Esophagus muscularis mucosa (tissue), 4 donors: Measurements from ENCODE around the gene SLC28A1. TPM values are rescaled to one million over a fixed set of nuclear protein-coding genes. Genes with fewer than 3 reads are reported as not detected.

Source experiments
- DNase-seq: peaks from one replicate; pipeline ENCODE4 v3.0.0-alpha.2; 2017; ENCODE audit errors: extremely low spot score
- H3K27ac ChIP-seq, 4 donors: fragments of 200-600 bp; sonication (generic); replicated peaks in 1 of 4; 1 replicate in 3 of 4; 2 replicates in 1 of 4; pipeline ENCODE4 v1.5.1; 2016 to 2019; ENCODE audit warnings: mild to moderate bottlenecking in 1 of 4
- H3K27me3 ChIP-seq, 4 donors: fragments of 200-600 bp; sonication (generic); one replicate each; pipeline versions ENCODE4 v1.5.1 to v1.6.0; 2016 to 2019
- H3K36me3 ChIP-seq, 4 donors: fragments of 200-600 bp; sonication (generic); one replicate each; pipeline ENCODE4 v1.5.1; 2016 to 2019
- H3K4me1 ChIP-seq, 4 donors: fragments of 200-600 bp; sonication (generic); one replicate each; pipeline ENCODE4 v1.5.1; 2016 to 2019
- H3K4me3 ChIP-seq, 4 donors: fragments of 200-600 bp; sonication (generic); 1 replicate in 2 of 4; 2 replicates in 2 of 4; pipeline ENCODE4 v1.5.1; 2016 to 2019; ENCODE audit warnings: mild to moderate bottlenecking in 4 of 4, moderate library complexity in 1 of 4
- H3K9me3 ChIP-seq, 4 donors: fragments of 200-600 bp; sonication (generic); 1 replicate in 3 of 4; 2 replicates in 1 of 4; pipeline ENCODE4 v1.5.1; 2016 to 2019
- CTCF ChIP-seq, 3 experiments: fragments of 200-600 bp in 2 of 3; fragments of 450-650 bp in 1 of 3; sonication (generic) in 2 of 3; IDR thresholded peaks; one replicate each; pipeline ENCODE4 v1.5.1; 2017 to 2019; ENCODE audit warnings: antibody characterized with exemption in 3 of 3, mild to moderate bottlenecking in 2 of 3, moderate library complexity in 1 of 3
- EP300 ChIP-seq: sonication (generic); formaldehyde crosslinking; IDR thresholded peaks from one replicate; pipeline ENCODE4 v1.6.1; 2017; ENCODE audit warnings: antibody characterized with exemption
- POLR2A ChIP-seq: fragments of 450-650 bp; IDR thresholded peaks from one replicate; pipeline ENCODE4 v1.6.1; 2017; ENCODE audit warnings: antibody characterized with exemption, moderate library complexity, mild to moderate bottlenecking, low read depth
- POLR2AphosphoS5 ChIP-seq, 2 donors: sonication (generic); formaldehyde crosslinking; IDR thresholded peaks; one replicate each; pipeline ENCODE4 v1.6.1; 2017; ENCODE audit warnings: antibody characterized with exemption in 2 of 2
- WGBS: methylation state at CpG from one replicate; pipeline ENCODE4 v1.1.5; 2018; 5-methylcytosine and 5-hydroxymethylcytosine counted together
- intact Hi-C: fragments of 100-400 bp; cut with DNase I; formaldehyde crosslinking; loops from one replicate; pipeline ENCODE4 v1.15.1; 2023
- total RNA-seq, 4 donors: library from RNA; depleted of rRNA; stranded (reverse); fragments of >200 nt; gene quantifications; one replicate each; pipeline versions ENCODE4 v1.1.0 to v1.2.1, GENCODE V29; 2016

SLC28A1 gene
- total RNA-seq, 4 donors from 2014 or later = 0.23 TPM; not detected in 3

GRCh38 chr15:84934942-84935729, 50.7 kb downstream of the SLC28A1 start:
- WGBS = 83% methylated on average over 6 of the region's 21 CpGs
- intact Hi-C loops = no loop called here
- H3K27me3 ChIP-seq = no peaks in the 10 kb centered on the region

GRCh38 chr15:84937144-84937543, 52.7 kb downstream of the SLC28A1 start:
- no peak for DNase-seq
- no peaks in the 10 kb centered on the region for H3K27me3 ChIP-seq
- peaks cover 0 to 3% (median 0%) of the 10 kb centered on the region in 4 donors for H3K9me3 ChIP-seq
- H3K36me3 ChIP-seq = no peaks in the 10 kb centered on the region
- intact Hi-C loops = no loop called here
- H3K4me1 ChIP-seq = no peaks in the 10 kb centered on the region
- TF ChIP-seq CTCF (IDR thresholded peaks at IDR 0.05) (no peak), POLR2AphosphoS5 (IDR thresholded peaks at IDR 0.05) (no peak), EP300 (no peak), POLR2A (no peak)
- H3K4me3 ChIP-seq = no peak overlapping the region
- no peak overlapping the region for H3K27ac ChIP-seq
- WGBS = 66% methylated on average over 5 of the region's 5 CpGs

More at GRCh38 chr15:84934942-84935729, 50.7 kb downstream of the SLC28A1 start:
- Histone ChIP-seq H3K27ac (no peak overlapping the region), H3K4me3 (no peak overlapping the region), H3K36me3 (no peaks in the 10 kb centered on the region), H3K4me1 (no peaks in the 10 kb centered on the region), H3K9me3 (no peaks in the 10 kb centered on the region)
- DNase-seq = no peak
- TF ChIP-seq EP300 = no peak
- TF ChIP-seq POLR2AphosphoS5 (IDR thresholded peaks at IDR 0.05) = no peak
- no peak for TF ChIP-seq POLR2A
- TF ChIP-seq CTCF (IDR thresholded peaks at IDR 0.05) = no peak

- WGBS = 97% methylated on average over 1 of the region's 1 CpG
- intact Hi-C loops = no loop called here
These were observed 54.3 kb downstream of the SLC28A1 start for GRCh38 chr15:84938726-84939125.

GRCh38 chr15:84940399-84940798, 55.9 kb downstream of the SLC28A1 start:
- Histone ChIP-seq H3K4me1 (peaks cover 0 to 6% (median 0%) of the 10 kb centered on the region in 4 donors), H3K4me3 (no peak overlapping the region), H3K9me3 (peaks cover 0 to 3% (median 0%) of the 10 kb centered on the region in 4 donors), H3K36me3 (no peaks in the 10 kb centered on the region), H3K27ac (no peak overlapping the region), H3K27me3 (no peaks in the 10 kb centered on the region)
- intact Hi-C loops = no loop called here
- TF ChIP-seq POLR2A (no peak), POLR2AphosphoS5 (IDR thresholded peaks at IDR 0.05) (no peak)
- DNase-seq = no peak
- 54% methylated on average over 3 of the region's 3 CpGs for WGBS

More at GRCh38 chr15:84938726-84939125, 54.3 kb downstream of the SLC28A1 start:
- Histone ChIP-seq H3K27ac (no peak overlapping the region), H3K4me3 (no peak overlapping the region), H3K27me3 (no peaks in the 10 kb centered on the region), H3K36me3 (no peaks in the 10 kb centered on the region), H3K9me3 (peaks cover 0 to 3% (median 0%) of the 10 kb centered on the region in 4 donors), H3K4me1 (no peaks in the 10 kb centered on the region)
- no peak for DNase-seq
- no peak for TF ChIP-seq CTCF (IDR thresholded peaks at IDR 0.05)
- no peak for TF ChIP-seq POLR2AphosphoS5 (IDR thresholded peaks at IDR 0.05)
- no peak for TF ChIP-seq POLR2A
- TF ChIP-seq EP300 = no peak

GRCh38 chr15:84942456-84942855, 58.0 kb downstream of the SLC28A1 start:
- Histone ChIP-seq H3K9me3 (peaks cover 0 to 3% (median 0%) of the 10 kb centered on the region in 4 donors), H3K4me1 (peaks cover 0 to 13% (median 2%) of the 10 kb centered on the region in 4 donors), H3K27ac (no peak overlapping the region), H3K36me3 (no peaks in the 10 kb centered on the region), H3K4me3 (no peak overlapping the region), H3K27me3 (no peaks in the 10 kb centered on the region)
- 83% methylated on average over 2 of the region's 2 CpGs for WGBS
- intact Hi-C loops = no loop called here
- DNase-seq = no peak
- TF ChIP-seq POLR2A = no peak
- no peak for TF ChIP-seq CTCF (IDR thresholded peaks at IDR 0.05)
- TF ChIP-seq EP300 = no peak
- TF ChIP-seq POLR2AphosphoS5 (IDR thresholded peaks at IDR 0.05) = no peak
